RWPE2 (cell line): ENCODE measurements around the gene KHDRBS2.

Source experiments
- ATAC-seq: fragments of 200-7000 bp; cut with Tn5 transposase; 3 replicates; pipeline ENCODE4 v1.9.1; 2021; ENCODE audit warnings: low read depth
- DNase-seq: peaks from one replicate; pipeline ENCODE4 v3.0.0-alpha.2; 2020; ENCODE audit warnings: low spot score
- H3K27ac ChIP-seq: fragments of 450-650 bp; 2 replicates; pipeline ENCODE4 v1.5.1; 2017; ENCODE audit warnings: mild to moderate bottlenecking; ENCODE audit not compliant: poor library complexity, severe bottlenecking
- H3K27me3 ChIP-seq: fragments of 250-450 bp; sonication (Bioruptor Pico); 2 replicates; pipeline ENCODE4 v1.5.1; 2021; ENCODE audit warnings: mild to moderate bottlenecking, moderate library complexity; ENCODE audit not compliant: insufficient read depth, poor library complexity, severe bottlenecking
- H3K36me3 ChIP-seq: fragments of 250-450 bp; sonication (Bioruptor Pico); 2 replicates; pipeline ENCODE4 v1.5.1; 2020; ENCODE audit warnings: low read depth, mild to moderate bottlenecking, moderate library complexity
- H3K4me1 ChIP-seq: fragments of 250-450 bp; sonication (Bioruptor Pico); 2 replicates; pipeline ENCODE4 v1.5.1; 2021; ENCODE audit warnings: mild to moderate bottlenecking, moderate library complexity; ENCODE audit not compliant: insufficient read depth, poor library complexity, severe bottlenecking
- H3K4me3 ChIP-seq: fragments of 250-450 bp; sonication (Bioruptor Pico); 2 replicates; pipeline ENCODE4 v1.5.1; 2021; ENCODE audit warnings: mild to moderate bottlenecking, moderate library complexity; ENCODE audit not compliant: severe bottlenecking
- H3K9me3 ChIP-seq: fragments of 250-450 bp; sonication (Bioruptor Pico); 2 replicates; pipeline ENCODE4 v1.5.1; 2021; ENCODE audit warnings: mild to moderate bottlenecking, moderate library complexity; ENCODE audit not compliant: severe bottlenecking
- CTCF ChIP-seq: fragments of 450-650 bp; IDR thresholded peaks from one replicate; pipeline ENCODE4 v1.5.1; 2017; ENCODE audit warnings: mild to moderate bottlenecking, moderate library complexity; ENCODE audit not compliant: poor library complexity, severe bottlenecking

Gene KHDRBS2

DNA sequence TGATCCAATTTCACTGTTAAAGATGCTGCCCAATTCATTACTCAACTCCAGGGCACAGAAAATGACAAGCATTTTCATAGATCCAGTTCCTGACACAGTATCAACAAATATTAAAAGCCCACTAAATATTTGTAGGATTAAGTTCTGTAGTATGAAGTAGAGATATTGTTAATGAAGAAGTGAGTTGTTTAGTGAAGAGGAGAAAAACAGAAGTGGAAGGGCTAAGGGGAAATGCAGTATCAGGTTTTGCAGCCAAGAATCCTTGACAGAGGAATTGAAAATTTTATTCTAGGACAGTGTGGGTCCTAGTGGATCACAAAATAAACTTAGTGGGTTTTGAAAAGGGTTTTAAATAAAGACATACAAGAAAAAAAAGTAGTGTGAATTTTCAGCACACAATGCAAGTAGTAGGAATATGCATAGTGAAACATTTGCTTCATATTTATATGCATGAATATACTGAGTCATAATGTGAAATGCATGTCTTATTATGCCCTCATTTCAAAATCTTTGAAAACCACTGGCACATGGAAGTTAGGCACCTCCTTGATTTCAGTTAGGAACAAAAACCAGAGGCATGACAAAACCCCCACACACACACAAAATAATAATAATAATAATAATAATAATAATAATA, 338.6 kb downstream of the KHDRBS2 start:
- TF ChIP-seq CTCF: no peak
- Histone ChIP-seq H3K36me3 (no peaks in the 10 kb centered on the region), H3K27ac (no peak overlapping the region), H3K9me3 (no peaks in the 10 kb centered on the region), H3K4me3 (no peak overlapping the region), H3K4me1 (no peaks in the 10 kb centered on the region), H3K27me3 (no peaks in the 10 kb centered on the region)
- ATAC-seq (no peak), DNase-seq (no peak)

- Histone ChIP-seq H3K4me1 (no peaks in the 10 kb centered on the region), H3K9me3 (no peaks in the 10 kb centered on the region), H3K4me3 (no peak overlapping the region), H3K36me3 (no peaks in the 10 kb centered on the region), H3K27me3 (no peaks in the 10 kb centered on the region), H3K27ac (no peak overlapping the region)
- ATAC-seq: no peak
- TF ChIP-seq CTCF: no peak
- no peak for DNase-seq
These were observed 345.1 kb downstream of the KHDRBS2 start for GRCh38 chr6:61940919-61941318.

DNA sequence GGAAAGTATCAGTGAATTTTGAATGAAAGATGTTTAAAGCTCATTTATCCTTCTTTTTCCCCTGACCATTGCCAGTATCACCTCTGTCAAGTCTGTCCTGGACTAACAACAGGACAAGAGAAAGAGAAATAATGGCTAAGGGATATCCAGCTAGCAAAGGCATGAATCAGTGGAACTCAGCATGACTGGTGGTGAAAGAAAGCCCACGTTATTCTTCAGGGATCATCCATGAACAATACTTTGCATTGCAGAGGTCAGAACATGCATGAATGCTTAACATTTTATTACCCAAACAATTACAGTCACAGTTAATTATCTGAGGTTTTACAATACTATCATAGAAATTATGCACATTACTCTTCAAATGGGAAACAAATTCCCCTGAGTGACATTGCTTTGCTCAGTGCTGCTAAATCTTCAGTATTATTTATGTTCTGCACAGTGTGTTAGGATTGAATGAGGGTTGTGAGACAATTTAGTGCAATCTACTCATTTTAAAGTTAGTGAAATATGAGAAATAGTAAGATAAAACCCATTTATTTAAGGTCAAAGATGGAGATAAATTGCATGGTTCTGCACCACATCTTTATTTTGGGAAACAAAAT, 350.7 kb downstream of the KHDRBS2 start:
- Histone ChIP-seq H3K9me3 (no peaks in the 10 kb centered on the region), H3K27ac (no peak overlapping the region), H3K4me3 (no peak overlapping the region), H3K4me1 (no peaks in the 10 kb centered on the region), H3K27me3 (no peaks in the 10 kb centered on the region), H3K36me3 (no peaks in the 10 kb centered on the region)
- ATAC-seq: no peak
- TF ChIP-seq CTCF: no peak
- DNase-seq: no peak

DNA sequence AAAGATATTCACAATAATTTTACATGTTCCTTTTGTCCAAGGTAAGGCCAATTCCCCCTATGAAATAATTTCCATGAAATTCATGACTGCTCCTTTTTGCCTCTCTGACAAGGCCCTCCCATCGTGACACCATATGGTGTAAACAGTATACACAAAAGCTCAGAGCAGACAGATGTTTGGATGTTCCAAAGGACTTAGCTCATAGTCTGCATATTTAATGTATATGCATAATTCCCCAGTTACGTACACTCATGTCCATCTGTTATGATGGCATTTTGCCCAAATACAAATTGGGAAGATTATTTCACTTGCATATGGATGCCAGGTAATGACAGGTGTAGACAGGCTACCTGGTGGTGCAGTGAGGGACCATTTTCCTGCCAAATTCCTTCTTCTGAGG, 376.5 kb downstream of the KHDRBS2 start:
- Histone ChIP-seq H3K4me1 (no peaks in the 10 kb centered on the region), H3K27me3 (no peaks in the 10 kb centered on the region), H3K27ac (no peak overlapping the region), H3K36me3 (no peaks in the 10 kb centered on the region), H3K4me3 (no peak overlapping the region), H3K9me3 (no peaks in the 10 kb centered on the region)
- ATAC-seq (no peak), DNase-seq (no peak)
- no peak for TF ChIP-seq CTCF

DNA sequence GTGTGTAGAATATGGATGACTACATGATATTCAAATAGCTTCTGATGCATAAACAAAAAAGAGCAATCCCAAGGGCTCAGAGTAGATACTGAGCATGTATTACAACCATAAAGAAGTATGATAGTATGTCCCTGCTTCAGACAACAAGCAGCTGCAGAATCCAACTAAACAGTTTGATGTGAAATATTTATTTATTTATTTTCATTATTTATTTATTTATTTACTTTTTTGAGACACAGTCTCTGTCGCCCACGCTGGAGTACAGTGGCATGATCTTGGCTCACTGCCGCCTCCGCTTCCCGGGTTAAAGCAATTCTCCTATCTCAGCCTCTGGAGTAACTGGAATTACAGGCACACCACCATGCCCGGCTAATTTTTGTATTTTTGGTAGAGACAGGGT, 384.3 kb downstream of the KHDRBS2 start:
- Histone ChIP-seq H3K27ac (no peak overlapping the region), H3K27me3 (no peaks in the 10 kb centered on the region), H3K4me1 (no peaks in the 10 kb centered on the region), H3K36me3 (no peaks in the 10 kb centered on the region), H3K4me3 (no peak overlapping the region), H3K9me3 (peaks cover 2% of the 10 kb centered on the region)
- ATAC-seq (no peak), DNase-seq (no peak)
- TF ChIP-seq CTCF: no peak
